Measurements from ENCODE around the gene CDON.
"Not testable (repeated sequence)": the region's sequence is repeated elsewhere in the genome, so short reads cannot be mapped to it uniquely, and the experiment has no call there.

CDON gene

DNA sequence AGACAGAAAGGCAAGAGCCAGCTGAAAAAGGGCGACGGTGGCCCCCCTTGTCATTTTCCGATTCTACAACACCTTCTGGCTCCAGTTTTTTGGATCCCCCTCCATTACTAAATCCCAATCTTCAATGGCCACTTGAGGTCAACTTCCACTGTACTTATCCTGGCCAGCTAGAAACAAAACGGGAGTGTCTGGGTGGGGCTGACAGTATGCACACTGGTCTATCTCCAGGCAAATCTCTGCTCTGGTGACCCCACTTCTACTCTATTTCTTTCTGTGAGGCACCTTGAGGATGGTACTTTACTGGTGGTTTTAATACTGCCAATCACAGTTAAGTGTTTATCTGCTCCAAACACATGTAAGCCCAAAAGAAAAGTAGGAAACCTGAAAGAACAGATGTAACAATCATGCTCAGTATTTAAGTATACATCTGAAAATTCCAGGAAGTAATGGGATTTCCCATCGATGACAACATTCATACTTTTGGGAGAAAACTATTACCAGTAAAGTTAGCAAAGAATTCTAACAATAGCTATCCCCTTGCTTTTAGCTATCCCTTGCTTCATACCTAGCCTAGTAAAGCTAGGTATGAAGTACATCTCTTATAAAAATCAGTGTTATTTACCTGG lies 16.0 kb downstream of the CDON start:
- no peak for DNase-seq (ENCODE audit: low spot score)

DNA sequence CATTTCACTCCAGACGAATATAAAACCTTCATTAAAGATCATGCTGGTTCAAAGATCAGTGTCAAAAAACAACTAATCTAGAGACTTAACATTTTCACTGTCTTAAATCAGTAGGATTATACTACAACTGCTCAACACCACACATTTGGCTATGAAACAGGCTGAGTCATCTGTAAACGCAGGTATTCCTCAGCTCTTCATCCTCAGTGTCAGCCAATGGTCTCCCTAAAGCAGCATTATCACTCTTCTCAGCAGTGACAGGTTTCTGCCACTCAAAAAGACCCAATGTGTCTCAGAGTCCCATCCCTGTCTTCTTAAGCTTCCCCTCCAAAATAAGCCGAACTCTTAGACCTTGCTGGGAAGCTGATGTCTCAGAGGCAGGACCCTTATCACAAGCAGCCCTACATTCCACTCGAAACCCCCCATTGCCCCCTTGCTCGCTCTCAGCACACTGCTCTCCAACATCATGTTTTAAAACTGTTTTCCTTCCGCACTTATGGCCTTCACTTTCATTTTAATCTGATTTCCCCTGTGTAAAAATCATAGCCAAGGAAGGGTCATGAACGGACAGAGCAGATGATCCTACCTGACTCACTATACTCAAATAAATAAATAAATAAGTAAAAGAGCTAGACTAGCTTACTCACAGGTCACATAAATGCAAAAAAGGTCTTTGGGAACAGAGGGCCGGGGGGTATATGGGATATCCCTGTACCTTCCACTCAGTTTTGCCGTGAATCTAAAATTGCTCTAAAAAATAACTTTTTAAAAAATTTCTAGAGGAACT lies 23.0 kb downstream of the CDON start:
- no peak for DNase-seq (ENCODE audit: low spot score)

DNA sequence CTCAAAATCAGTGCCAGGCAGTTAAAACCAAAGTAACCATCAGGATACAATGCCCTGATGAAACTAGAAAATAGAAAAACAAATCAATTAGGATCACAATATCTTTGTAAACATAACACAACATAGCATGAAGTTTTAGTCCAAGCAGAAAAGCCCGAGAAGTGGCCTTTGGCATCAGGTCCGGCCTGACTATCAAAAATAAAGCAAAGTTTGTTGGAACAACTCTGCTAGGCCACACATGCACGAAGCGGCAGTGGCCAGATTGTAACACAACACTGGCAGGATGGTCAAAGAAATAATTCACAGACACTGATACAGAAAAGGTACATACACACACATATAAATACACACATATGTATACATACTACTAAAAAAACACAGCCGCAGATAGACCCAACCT lies 26.9 kb downstream of the CDON start:
- DNase-seq (ENCODE audit: low spot score) = no peak

DNA sequence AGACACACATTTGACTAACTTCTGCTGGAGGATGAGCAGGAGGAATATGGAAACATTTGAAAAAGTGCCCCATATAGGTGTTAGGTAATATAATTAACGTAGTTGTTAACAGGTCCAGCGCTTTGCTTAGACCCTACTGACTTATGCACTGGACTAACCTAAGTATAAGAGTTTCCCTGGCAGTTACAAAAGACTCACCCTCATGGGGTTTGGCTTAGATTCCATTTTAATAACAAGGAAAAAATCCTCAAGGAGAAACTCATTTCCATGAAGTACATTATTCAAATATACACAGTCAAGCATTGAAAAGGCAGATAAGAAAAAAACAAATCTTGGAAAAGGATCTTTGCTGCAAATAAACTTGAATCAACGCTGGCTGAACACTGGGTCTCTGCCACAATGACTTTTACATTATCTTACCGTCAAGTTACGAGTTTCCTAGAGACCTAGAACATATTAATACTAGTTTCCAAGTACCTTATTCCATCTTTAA lies 27.7 kb downstream of the CDON start:
- DNase-seq (ENCODE audit: low spot score) = no peak

DNA sequence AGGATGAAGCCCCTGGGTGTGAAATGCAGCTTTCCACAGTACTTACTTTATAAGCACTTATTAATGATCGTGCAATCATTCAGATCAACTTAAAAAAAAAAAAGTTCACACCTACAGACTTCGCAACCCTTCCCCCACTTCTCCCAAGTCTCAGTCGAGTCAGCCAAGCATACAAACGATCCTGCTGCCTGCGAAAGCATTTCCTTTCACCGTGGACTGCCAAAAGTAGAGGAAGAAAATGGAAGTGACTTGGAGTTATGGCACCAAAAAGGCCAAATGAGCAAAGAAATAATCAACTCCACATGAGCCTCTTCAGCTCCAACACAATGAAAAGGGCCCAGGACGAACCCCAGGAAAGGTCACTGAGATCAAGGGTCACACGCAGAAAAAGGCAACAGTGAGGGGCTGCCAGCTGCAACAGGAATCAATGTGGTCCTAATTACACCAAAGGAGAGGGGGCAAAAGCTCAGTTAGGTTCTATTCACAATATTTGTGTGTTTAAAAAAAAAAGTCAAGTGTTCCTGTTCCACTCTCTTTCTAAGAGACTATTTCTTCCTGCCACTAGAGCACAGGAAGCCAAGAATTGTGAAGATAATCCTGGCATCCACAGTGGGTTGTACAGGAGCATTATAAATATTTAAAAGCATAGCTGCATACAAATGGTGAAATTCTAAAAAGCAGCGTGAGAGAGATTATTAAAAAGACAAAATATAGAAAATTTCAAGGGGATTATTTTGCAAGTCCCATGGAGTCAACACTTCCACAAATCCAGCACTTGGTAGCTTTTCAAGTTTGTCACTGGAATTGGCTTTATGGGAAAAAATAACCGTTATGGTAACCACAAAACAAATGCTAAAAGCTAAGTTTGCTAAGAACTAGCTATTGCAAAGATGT lies 28.4 kb downstream of the CDON start:
- DNase-seq (ENCODE audit: low spot score) = peak; percentile 62

DNA sequence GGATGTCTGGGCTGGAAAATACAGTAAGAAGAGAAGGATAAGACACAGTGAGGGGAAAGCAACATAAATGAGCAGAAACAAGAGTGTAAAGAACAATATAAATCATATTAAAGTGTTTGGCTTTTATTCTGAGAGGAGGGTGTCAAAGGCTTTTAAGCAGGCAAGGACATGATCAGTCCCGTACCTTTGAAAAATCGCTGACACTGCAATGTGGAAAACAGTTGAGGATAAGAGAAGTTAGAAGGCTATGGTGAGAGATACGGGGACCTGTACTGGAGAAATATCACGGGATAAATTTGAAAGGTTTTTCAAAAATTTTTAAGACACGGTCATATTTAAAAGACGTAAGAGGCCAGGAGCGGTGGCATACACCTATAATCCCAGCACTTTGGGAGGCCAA lies 30.3 kb downstream of the CDON start:
- no peak for DNase-seq (ENCODE audit: low spot score)

DNA sequence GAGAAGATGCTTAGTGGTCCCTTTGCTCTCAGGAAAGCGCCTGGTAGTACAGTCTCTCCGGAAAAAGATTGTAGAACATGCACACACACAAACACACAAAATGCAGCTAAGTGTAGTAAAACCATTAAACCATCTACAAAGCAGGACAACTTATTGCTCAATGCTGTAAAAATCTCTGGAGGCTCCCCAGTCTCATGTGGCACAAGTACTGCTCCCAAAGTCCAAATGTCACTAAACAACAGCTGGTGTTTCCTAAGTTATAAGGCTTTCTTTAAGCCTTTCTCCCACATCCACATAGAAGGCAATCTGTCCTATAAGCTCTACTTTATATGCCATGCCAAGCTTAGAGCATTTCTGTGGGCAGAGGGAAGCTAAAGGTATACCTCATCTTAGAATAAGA lies 32.9 kb downstream of the CDON start:
- DNase-seq (ENCODE audit: low spot score) = no peak

DNA sequence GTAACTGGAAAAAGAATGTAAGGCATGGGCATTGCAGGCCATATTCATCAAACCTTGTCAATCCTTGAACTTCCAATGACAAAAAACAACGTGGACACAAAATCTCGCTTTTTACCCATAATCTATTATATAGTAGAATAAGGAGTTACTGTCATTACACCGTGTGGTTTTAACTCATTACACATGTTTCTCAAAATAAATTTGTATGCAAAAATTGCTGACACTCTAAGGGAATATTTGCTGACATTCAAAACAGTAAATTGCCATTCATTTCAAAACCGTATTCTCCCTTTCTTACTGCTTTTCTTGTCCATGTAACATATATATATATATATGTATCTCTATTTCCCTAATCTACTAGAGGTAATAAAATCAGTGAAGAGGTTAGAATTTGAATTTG lies 33.4 kb downstream of the CDON start:
- no peak for DNase-seq (ENCODE audit: low spot score)

DNA sequence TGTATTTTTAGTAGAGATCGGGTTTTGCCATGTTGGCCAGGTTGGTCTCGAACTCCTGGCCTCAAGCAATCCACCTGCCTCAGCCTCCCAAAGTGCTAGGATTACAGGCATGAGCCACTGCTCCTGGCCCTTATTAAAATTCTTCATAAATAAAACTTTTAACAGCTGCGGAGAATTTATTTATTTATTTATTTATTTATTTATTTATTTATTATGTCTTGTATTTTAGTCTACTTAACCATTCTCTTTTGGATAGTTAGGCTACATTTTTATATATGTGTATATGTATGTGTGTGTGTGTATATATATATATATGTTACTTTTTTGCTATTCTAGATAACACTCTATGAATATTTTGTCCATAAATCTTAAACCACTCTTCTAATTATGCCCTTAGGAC lies 34.1 kb downstream of the CDON start:
- DNase-seq (ENCODE audit: low spot score) = not testable (repeated sequence)

DNA sequence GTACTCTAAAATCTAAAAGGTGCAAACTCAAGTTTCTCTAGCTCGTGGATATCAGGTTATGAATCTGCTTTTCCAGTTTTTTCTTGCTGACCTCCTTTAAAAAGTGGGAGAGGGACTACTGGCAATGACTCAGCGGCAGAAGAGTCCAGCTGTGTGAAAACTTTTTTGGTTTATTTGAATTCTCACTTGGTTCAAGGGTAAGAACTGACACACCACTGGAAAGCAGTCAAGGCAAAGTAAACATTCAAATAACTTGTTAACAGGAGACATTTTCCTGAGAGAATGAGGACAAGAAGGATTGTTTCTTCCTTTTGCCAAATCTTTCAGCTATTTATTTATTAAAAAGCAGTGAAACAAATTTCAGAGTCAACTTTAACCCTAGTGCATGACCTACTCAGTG lies 36.1 kb downstream of the CDON start:
- DNase-seq (ENCODE audit: low spot score) = no peak

DNA sequence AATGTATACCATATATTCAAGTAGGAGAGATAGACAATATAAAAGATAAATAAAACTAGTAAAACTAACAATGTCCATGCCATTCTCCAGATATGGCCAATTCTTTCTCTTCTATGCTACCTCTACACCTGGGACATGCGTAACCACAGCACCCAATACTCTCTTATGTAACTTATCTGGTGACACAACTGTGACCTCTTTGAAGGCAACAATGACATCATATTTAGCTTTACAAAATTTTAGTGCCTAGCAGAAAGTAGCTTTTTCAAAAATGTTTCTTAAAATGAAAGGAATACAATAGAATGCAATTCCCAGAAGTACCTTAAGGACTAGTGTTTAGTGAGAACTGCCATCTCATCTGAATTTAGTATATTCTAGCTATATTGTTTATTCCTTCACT lies 36.8 kb downstream of the CDON start:
- no peak for DNase-seq (ENCODE audit: low spot score)

DNA sequence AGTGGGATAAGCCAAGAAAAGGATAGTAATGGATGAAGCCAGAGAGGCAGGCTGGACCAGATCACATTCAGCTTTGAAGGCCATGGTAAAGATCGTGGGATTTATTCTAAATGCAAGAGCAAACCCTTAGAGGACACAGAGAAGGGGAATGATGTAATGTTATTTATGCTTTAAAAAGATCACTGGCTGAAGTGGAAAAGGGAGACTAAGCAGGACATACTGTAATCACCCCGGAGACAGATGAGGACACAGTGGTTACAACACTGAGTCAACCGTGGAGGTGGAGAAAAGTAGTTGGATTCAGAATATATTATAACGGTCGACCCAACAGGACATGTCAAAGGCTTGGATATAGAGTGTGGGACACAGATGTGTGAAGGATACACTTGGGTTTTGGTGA lies 38.5 kb downstream of the CDON start:
- DNase-seq (ENCODE audit: low spot score) = no peak

DNA sequence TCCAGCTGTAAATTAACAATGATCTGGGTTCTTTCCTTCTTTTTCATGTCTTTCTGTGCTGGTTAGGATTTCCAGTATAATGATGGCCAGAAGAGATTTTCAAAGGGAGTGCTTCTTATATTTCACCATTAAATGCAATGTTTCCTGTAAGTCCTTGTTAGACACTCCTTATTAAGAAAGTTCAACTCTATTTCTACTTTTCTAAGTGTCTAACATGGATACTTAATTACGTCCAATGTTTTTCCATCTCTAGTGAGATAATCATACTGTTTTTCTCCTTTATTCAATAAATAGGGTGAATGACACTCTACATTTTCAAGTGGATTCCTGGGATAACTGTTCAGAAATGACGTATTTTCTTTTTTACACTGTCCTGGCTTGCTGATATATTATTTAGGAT lies 49.8 kb downstream of the CDON start:
- DNase-seq (ENCODE audit: low spot score) = no peak

DNA sequence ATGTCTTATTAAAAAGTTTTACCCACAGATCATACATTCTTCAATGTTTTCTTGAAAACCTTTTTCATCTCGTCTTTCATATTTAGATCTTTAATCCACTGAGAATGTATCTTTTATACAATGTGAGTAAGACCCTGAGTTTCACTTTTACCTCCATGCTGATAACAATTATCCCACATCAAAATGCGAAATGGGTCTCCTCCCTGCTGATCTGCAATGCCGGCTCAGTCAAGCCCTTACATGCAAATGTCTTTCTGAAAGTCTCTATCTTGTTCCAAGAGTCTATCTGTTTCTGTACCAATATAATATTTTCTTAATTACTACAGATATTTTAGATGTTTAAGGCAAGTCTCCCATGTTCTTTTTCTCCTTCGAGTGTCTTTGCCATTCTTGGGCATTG lies 50.9 kb downstream of the CDON start:
- no peak for DNase-seq (ENCODE audit: low spot score)

DNA sequence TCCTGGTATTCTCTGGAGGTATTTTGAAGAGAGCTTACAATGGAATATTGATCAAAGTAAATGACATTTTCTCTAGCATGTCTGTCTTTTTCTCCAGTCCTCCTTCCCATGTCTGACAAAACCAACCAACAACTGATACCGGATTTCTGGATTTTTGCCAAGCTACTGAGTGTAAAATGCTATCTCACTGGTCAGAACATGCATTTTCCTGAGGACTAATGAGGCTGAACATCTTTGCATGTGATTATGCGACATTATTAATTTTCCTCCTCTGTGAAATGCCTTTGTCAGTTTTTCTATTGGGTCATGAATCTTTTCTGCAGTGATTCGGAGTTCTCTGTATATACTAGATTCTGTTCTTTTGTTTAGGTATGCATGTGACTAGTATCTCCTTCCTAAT lies 51.4 kb downstream of the CDON start:
- DNase-seq (ENCODE audit: low spot score) = no peak

DNA sequence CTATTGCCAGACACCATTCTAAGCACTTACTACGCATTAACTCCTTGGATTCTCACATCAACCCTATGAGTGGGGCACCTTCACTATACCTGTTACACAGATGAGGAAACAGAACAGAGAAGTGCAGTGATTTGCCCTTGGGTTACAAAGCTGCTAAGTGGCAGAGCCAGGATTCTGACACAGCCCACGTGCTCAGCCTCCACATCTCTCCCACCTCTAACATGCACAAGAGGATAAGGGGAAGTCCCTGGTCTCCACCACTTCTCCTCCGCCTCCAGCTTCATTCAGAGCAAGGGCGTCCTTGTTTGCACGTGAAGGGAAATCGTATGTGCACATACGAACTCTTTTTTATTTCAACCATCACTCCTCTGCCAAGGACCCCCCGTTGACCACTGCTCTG lies 53.7 kb downstream of the CDON start:
- DNase-seq (ENCODE audit: low spot score) = no peak

DNA sequence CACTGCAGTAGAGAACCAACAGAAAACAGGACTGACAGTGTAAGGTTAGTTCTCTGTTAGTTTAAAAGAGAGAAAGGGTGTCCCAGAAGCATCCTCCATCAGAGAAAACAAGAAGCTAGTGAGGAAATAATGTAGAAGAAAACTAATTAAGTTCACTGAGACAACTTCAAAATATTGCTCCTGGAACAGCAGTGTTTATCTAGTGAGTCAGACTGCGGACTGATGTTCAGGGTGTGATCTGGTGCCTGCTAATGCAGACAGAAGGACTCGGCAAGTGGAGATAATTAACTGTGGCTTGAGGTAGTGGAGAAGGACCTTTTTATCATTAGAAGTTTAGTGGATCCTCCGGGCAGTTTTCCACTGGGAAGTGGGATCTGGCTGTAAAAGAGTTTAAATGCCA lies 55.4 kb downstream of the CDON start:
- no peak for DNase-seq (ENCODE audit: low spot score)

DNA sequence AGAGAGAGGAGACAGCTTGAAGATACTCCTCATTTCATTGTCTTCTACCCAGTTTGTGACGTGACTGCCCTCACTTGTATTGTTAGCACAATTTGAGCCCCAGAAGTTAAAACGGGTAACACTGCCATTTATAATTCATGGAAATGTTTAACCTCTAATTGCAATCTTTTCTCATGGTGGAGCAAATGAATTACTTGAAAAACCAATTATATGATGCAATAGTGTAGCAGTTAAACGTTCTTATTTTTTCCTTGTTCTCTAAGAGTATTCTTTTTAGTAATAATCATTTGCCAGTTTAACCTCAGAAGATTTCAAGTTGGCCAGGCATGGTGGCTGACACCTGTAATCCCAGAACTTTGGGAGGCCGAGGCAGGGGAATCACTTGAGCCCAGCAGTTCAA lies 56.6 kb downstream of the CDON start:
- DNase-seq (ENCODE audit: low spot score) = no peak

DNA sequence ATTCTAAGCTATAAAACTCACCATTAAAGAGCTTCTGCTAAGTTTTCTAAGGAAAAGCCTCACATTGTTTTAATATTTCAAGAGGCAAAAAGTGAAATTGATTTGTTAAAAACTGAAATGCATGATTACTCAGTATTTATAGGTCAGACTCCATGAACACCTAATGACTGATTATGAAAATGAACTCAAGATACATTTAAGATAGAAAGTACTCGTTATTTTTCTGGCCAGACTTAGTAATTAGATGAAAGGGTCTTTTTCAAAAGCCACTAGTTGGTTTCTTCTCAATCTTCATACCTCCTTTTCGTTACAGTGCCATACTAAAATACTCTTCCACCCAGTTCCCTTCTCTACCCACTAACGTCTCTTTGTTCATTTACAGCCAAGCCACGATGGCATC lies 60.5 kb downstream of the CDON start:
- no peak for DNase-seq (ENCODE audit: low spot score)

DNA sequence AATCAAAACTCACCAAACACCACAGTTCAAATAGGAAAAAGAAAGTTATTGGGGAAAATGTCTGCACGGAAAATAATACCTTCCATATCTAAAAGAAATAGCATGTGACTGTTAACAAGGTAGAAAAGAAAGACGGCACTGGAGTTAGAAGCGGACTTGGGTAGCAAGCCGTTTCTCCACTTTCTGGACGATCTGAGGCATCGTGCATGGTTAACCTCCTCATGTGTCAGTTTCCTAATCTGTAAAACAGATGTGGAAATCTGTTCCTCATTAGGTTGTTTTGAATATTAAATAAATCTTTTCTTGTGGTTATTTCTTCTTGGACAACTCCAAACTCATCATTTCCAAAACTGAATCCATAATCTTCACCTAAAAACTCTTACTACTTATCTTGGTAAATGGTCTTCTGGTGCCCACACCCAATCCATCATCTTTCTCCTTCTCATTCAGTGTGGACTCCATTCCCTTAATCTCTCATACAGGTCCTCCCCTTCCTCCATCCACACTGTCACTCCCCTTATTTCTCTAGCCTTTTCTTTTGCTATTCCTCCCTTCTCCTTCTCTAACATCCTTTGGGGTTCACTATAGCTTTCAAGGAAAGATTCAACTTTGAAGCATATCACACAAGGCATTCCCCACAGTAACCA lies 63.3 kb downstream of the CDON start:
- no peak for DNase-seq (ENCODE audit: low spot score)

DNA sequence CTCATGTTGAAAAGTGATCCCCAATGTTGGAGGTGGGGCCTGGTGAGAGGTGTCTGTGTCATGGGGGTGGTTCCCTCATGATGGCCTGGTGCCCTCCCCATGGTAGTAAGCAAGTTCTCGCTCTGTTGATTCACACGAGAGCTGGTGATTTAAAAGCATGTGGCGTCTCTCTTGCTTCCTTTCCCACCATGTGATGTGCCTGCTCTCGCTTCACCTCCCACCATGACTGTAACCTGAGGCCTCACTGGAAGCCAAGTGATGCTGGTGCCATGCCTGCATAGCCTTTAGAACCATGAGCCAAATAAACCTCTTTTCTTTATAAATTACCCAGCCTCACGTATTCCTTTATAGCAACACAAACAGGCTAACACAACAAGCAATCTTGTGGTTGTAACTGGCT lies 64.4 kb downstream of the CDON start:
- DNase-seq (ENCODE audit: low spot score) = no peak

DNA sequence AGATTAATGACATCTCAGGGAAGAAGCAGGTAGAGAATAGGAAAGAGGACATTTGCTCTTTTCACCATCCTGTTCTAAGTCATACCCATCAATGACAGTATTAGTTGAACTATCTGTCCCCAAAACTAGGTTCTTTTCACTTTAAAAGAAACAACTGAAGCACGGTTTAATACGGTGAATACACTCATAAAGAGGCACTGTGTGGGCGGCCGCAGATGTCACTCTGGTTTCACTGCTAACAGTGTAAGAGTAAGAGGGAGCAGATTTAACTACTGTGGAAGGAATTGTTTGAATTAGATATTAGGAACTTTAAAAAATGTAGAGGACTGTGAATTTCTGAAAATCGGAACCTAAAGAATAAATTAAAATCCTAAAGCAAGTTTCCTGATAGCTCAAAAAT lies 67.4 kb downstream of the CDON start:
- no peak for DNase-seq (ENCODE audit: low spot score)

Measured in ecto neural progenitor cell (in vitro differentiated cells).